ENCODE measurements around the gene ABCC8. TPM values are rescaled to one million over a fixed set of nuclear protein-coding genes. Genes with fewer than 3 reads are reported as not detected.

ABCC8 gene
- total RNA-seq, 1 experiment from 2014 or later, result not detected

- Histone ChIP-seq H3K4me1 (ENCODE audit: insufficient read depth, low read length, poor library complexity, severe bottlenecking) (no peaks in the 10 kb centered on the region), H3K27ac (ENCODE audit: low read depth, low read length, poor library complexity, severe bottlenecking) (no peak overlapping the region), H3K9me3 (ENCODE audit: low read depth, low read length, poor library complexity, severe bottlenecking) (no peaks in the 10 kb centered on the region), H3K27me3 (replicated peaks; ENCODE audit: insufficient read depth, low read depth, low read length, poor library complexity) (peaks cover 51% of the 10 kb centered on the region), H3K36me3 (ENCODE audit: insufficient read depth, low read length, poor library complexity, severe bottlenecking) (no peaks in the 10 kb centered on the region), H3K4me3 (ENCODE audit: low read depth, low read length, poor library complexity, severe bottlenecking) (no peak overlapping the region)
- POLR2A ChIA-PET (ENCODE audit: low non-redundant PET), result no interaction called here
- no peak for DNase-seq (ENCODE audit: low spot score)
- no TSS peak for BruUV-seq (replicated peaks)
- TF ChIP-seq EZH2 (IDR thresholded peaks at IDR 0.05; ENCODE audit: borderline replicate concordance, low read depth, low read length, poor library complexity, severe bottlenecking), result no peak
- TF ChIP-seq, protein P1, sequence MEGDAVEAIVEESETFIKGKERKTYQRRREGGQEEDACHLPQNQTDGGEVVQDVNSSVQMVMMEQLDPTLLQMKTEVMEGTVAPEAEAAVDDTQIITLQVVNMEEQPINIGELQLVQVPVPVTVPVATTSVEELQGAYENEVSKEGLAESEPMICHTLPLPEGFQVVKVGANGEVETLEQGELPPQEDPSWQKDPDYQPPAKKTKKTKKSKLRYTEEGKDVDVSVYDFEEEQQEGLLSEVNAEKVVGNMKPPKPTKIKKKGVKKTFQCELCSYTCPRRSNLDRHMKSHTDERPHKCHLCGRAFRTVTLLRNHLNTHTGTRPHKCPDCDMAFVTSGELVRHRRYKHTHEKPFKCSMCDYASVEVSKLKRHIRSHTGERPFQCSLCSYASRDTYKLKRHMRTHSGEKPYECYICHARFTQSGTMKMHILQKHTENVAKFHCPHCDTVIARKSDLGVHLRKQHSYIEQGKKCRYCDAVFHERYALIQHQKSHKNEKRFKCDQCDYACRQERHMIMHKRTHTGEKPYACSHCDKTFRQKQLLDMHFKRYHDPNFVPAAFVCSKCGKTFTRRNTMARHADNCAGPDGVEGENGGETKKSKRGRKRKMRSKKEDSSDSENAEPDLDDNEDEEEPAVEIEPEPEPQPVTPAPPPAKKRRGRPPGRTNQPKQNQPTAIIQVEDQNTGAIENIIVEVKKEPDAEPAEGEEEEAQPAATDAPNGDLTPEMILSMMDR (conservative IDR thresholded peaks at IDR 0.05; ENCODE audit: low read depth, low read length), result no peak
- CTCF ChIA-PET, result no interaction called here
- intact Hi-C loops (cut with micrococcal nuclease; ENCODE audit: unreplicated experiment), result no loop called here
These were observed 60.2 kb downstream of the ABCC8 start for GRCh38 chr11:17416492-17416891.

DNA sequence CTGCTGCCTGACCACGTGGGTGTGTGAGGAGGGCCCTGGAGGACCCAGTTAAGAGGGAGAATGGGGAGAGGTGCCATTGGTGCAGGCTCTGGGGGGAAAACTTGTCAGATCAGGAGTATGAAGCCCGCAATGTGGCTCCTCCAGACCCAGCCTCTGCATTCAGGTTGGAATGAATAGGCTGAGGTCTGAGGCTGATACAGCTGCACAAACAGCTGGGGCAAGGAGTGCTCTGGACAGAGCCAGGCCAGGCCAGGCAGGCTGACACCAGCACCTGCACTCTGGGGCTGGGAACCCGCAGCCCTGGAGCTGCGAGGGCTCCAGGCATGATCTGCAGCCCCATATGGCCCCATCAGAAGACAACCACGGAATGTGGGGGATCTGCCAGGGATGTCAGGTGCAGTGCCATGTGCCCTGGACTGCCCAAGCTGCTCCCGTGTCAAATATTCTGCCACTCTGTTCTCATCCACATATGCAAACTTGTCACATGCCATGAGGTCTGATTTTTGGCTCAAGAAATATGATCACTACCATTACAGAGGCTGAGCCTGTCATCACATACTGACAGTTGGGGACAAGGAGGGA, 61.0 kb downstream of the ABCC8 start:
- ChIA-PET POLR2A (ENCODE audit: low non-redundant PET) (no interaction called here), CTCF (no interaction called here)

DNA sequence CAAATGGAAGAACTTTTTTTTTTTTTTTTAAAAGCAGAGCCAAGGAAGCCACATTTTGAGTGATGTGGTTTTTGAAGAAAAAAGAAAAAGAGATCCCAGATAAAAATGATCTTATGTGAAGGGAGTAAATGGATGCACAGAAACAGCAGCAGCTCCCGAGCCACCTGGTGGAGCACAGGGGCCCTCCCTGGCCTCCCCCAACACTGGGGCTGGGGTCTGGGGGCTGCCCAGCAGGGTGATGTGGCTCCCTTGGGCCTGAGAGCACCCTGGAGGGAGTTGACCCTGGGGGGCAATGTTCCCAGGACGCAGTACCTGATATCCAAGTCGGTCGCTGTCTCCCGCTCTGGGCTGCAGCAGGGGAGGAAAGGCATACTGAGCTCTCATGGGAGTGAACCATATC, 61.7 kb downstream of the ABCC8 start:
- POLR2A ChIA-PET (ENCODE audit: low non-redundant PET), result no interaction called here
- intact Hi-C loops (cut with micrococcal nuclease; ENCODE audit: unreplicated experiment), result no loop called here
- H3K27me3 ChIP-seq (replicated peaks; ENCODE audit: insufficient read depth, low read depth, low read length, poor library complexity), result peaks cover 36% of the 10 kb centered on the region
- TF ChIP-seq, protein P1 (conservative IDR thresholded peaks at IDR 0.05; ENCODE audit: low read depth, low read length), result no peak
- TF ChIP-seq EZH2 (IDR thresholded peaks at IDR 0.05; ENCODE audit: borderline replicate concordance, low read depth, low read length, poor library complexity, severe bottlenecking), result no peak
- no TSS peak for BruUV-seq (replicated peaks)
- no peaks in the 10 kb centered on the region for H3K9me3 ChIP-seq (ENCODE audit: low read depth, low read length, poor library complexity, severe bottlenecking)
- H3K4me1 ChIP-seq (ENCODE audit: insufficient read depth, low read length, poor library complexity, severe bottlenecking), result no peaks in the 10 kb centered on the region
- no peak overlapping the region for H3K27ac ChIP-seq (ENCODE audit: low read depth, low read length, poor library complexity, severe bottlenecking)
- DNase-seq (ENCODE audit: low spot score), result no peak
- CTCF ChIA-PET, result no interaction called here
- H3K4me3 ChIP-seq (ENCODE audit: low read depth, low read length, poor library complexity, severe bottlenecking), result no peak overlapping the region
- H3K36me3 ChIP-seq (ENCODE audit: insufficient read depth, low read length, poor library complexity, severe bottlenecking), result no peaks in the 10 kb centered on the region

More for the DNA sequence above, 61.0 kb downstream of the ABCC8 start:
- Histone ChIP-seq H3K4me3 (ENCODE audit: low read depth, low read length, poor library complexity, severe bottlenecking) (no peak overlapping the region), H3K27me3 (replicated peaks; ENCODE audit: insufficient read depth, low read depth, low read length, poor library complexity) (peaks cover 42% of the 10 kb centered on the region), H3K27ac (ENCODE audit: low read depth, low read length, poor library complexity, severe bottlenecking) (no peak overlapping the region), H3K4me1 (ENCODE audit: insufficient read depth, low read length, poor library complexity, severe bottlenecking) (no peaks in the 10 kb centered on the region), H3K9me3 (ENCODE audit: low read depth, low read length, poor library complexity, severe bottlenecking) (no peaks in the 10 kb centered on the region), H3K36me3 (ENCODE audit: insufficient read depth, low read length, poor library complexity, severe bottlenecking) (no peaks in the 10 kb centered on the region)
- intact Hi-C loops (cut with micrococcal nuclease; ENCODE audit: unreplicated experiment), result no loop called here
- TF ChIP-seq EZH2 (IDR thresholded peaks at IDR 0.05; ENCODE audit: borderline replicate concordance, low read depth, low read length, poor library complexity, severe bottlenecking), result no peak
- TF ChIP-seq, protein P1 (conservative IDR thresholded peaks at IDR 0.05; ENCODE audit: low read depth, low read length), result no peak
- DNase-seq (ENCODE audit: low spot score), result no peak
- BruUV-seq (replicated peaks), result no TSS peak
